Measurements from ENCODE around the gene SOX6.

The SOX6 gene

GRCh38 chr11:16136792-16137390, 219.5 kb downstream of the SOX6 start:
- TF ChIP-seq, protein P1, sequence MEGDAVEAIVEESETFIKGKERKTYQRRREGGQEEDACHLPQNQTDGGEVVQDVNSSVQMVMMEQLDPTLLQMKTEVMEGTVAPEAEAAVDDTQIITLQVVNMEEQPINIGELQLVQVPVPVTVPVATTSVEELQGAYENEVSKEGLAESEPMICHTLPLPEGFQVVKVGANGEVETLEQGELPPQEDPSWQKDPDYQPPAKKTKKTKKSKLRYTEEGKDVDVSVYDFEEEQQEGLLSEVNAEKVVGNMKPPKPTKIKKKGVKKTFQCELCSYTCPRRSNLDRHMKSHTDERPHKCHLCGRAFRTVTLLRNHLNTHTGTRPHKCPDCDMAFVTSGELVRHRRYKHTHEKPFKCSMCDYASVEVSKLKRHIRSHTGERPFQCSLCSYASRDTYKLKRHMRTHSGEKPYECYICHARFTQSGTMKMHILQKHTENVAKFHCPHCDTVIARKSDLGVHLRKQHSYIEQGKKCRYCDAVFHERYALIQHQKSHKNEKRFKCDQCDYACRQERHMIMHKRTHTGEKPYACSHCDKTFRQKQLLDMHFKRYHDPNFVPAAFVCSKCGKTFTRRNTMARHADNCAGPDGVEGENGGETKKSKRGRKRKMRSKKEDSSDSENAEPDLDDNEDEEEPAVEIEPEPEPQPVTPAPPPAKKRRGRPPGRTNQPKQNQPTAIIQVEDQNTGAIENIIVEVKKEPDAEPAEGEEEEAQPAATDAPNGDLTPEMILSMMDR (IDR thresholded peaks at IDR 0.05; ENCODE audit: insufficient read depth, low read length, poor library complexity, severe bottlenecking) = no peak
- Histone ChIP-seq H3K36me3 (ENCODE audit: control insufficient read depth, insufficient read depth, low read length) (no peaks in the 10 kb centered on the region), H3K27me3 (replicated peaks; ENCODE audit: control insufficient read depth, insufficient read depth, low read length) (no peaks in the 10 kb centered on the region), H3K4me3 (replicated peaks; ENCODE audit: low read depth, low read length) (no peak overlapping the region)
- no peak for DNase-seq (ENCODE audit: extremely low read depth, insufficient read length)

GRCh38 chr11:16133867-16134266, 222.5 kb downstream of the SOX6 start:
- H3K4me3 ChIP-seq (replicated peaks; ENCODE audit: low read depth, low read length) = no peak overlapping the region
- H3K36me3 ChIP-seq (ENCODE audit: control insufficient read depth, insufficient read depth, low read length) = no peaks in the 10 kb centered on the region
- TF ChIP-seq, protein P1 (IDR thresholded peaks at IDR 0.05; ENCODE audit: insufficient read depth, low read length, poor library complexity, severe bottlenecking) = no peak
- no peak for DNase-seq (ENCODE audit: extremely low read depth, insufficient read length)
- no peaks in the 10 kb centered on the region for H3K27me3 ChIP-seq (replicated peaks; ENCODE audit: control insufficient read depth, insufficient read depth, low read length)

GRCh38 chr11:16127732-16128131, 228.6 kb downstream of the SOX6 start:
- Histone ChIP-seq H3K27me3 (replicated peaks; ENCODE audit: control insufficient read depth, insufficient read depth, low read length) (no peaks in the 10 kb centered on the region), H3K4me3 (replicated peaks; ENCODE audit: low read depth, low read length) (no peak overlapping the region), H3K36me3 (ENCODE audit: control insufficient read depth, insufficient read depth, low read length) (no peaks in the 10 kb centered on the region)
- TF ChIP-seq, protein P1 (IDR thresholded peaks at IDR 0.05; ENCODE audit: insufficient read depth, low read length, poor library complexity, severe bottlenecking) = no peak
- no peak for DNase-seq (ENCODE audit: extremely low read depth, insufficient read length)

DNA sequence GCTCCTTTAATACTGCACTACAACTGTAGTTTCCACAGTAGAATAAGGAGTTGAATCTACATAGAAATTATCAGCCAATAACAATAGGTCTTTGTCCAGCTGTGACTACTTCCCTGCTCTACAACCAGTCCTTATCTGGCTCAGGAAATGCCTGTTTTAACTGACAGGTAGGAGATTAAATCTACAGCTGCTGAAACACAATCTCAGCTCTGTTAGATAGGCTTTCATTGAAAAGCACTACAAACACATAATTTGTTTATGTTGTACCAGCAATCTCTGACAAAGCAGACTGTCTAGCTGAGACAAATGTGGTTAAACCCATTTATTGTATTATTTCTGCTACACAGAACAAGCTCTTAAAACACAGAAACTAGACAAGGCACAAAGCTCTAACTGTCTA, 230.0 kb downstream of the SOX6 start:
- no peak overlapping the region for H3K4me3 ChIP-seq (replicated peaks; ENCODE audit: low read depth, low read length)
- H3K36me3 ChIP-seq (ENCODE audit: control insufficient read depth, insufficient read depth, low read length) = no peaks in the 10 kb centered on the region
- no peak for DNase-seq (ENCODE audit: extremely low read depth, insufficient read length)
- no peaks in the 10 kb centered on the region for H3K27me3 ChIP-seq (replicated peaks; ENCODE audit: control insufficient read depth, insufficient read depth, low read length)
- TF ChIP-seq, protein P1 (IDR thresholded peaks at IDR 0.05; ENCODE audit: insufficient read depth, low read length, poor library complexity, severe bottlenecking) = no peak

DNA sequence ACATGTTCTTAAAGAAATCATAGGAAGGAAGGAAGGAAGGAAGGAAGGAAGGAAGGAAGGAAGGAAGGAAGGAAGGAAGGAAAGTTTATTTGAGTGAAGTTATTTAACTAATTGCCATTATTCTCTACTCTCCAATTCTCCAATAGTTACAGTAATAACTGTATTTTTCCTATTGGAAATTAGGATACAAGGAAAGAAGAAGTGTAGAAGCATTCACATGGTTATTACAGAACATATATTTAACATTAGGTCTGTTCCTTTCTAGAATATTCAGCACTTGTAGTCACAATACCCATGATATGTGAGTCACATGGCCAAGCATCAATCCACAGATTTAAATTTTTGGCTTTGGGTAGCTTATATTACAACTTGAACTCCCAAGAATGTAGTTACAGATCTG, 230.6 kb downstream of the SOX6 start:
- Histone ChIP-seq H3K27me3 (replicated peaks; ENCODE audit: control insufficient read depth, insufficient read depth, low read length) (no peaks in the 10 kb centered on the region), H3K36me3 (ENCODE audit: control insufficient read depth, insufficient read depth, low read length) (no peaks in the 10 kb centered on the region), H3K4me3 (replicated peaks; ENCODE audit: low read depth, low read length) (no peak overlapping the region)
- TF ChIP-seq, protein P1 (IDR thresholded peaks at IDR 0.05; ENCODE audit: insufficient read depth, low read length, poor library complexity, severe bottlenecking) = no peak
- no peak for DNase-seq (ENCODE audit: extremely low read depth, insufficient read length)

DNA sequence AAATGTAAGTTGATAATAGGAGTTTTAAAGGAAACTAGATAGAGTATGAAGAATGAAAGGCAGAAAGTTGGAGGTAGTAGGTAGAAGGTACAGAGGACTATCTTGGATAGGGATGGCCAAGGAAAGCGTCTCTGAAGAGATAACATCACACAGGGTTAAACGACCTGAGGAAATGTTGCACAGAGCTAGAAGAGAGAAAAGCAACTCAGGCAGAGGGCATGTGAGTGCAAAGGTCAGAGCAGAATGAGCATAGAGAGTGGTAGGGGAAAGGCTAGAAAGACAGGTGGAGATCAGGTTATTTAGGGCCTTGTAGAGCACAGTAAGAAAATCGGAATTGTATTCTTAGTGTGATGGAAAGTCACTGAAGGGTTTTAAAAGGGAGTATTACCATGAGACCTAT, 232.0 kb downstream of the SOX6 start:
- H3K36me3 ChIP-seq (ENCODE audit: control insufficient read depth, insufficient read depth, low read length) = no peaks in the 10 kb centered on the region
- TF ChIP-seq, protein P1 (IDR thresholded peaks at IDR 0.05; ENCODE audit: insufficient read depth, low read length, poor library complexity, severe bottlenecking) = no peak
- no peaks in the 10 kb centered on the region for H3K27me3 ChIP-seq (replicated peaks; ENCODE audit: control insufficient read depth, insufficient read depth, low read length)
- no peak overlapping the region for H3K4me3 ChIP-seq (replicated peaks; ENCODE audit: low read depth, low read length)
- no peak for DNase-seq (ENCODE audit: extremely low read depth, insufficient read length)

Measured in GM06990 (cell line).